SJCRH30 (cell line): ENCODE measurements around the gene TMTC1. TPM values are rescaled to one million over a fixed set of nuclear protein-coding genes. Genes with fewer than 3 reads are reported as not detected.

Experiments
- DNase-seq, 2 experiments: peaks; one replicate each; pipeline ENCODE4 v3.0.0-alpha.2; 2015 to 2020
- H3K27ac ChIP-seq: fragments of 250-450 bp; sonication (Bioruptor Pico); 2 replicates; pipeline ENCODE4 v1.5.1; 2020; ENCODE audit warnings: mild to moderate bottlenecking, moderate library complexity
- H3K27me3 ChIP-seq: fragments of 250-450 bp; sonication (Bioruptor Pico); 2 replicates; pipeline ENCODE4 v1.5.1; 2020; ENCODE audit warnings: mild to moderate bottlenecking, moderate library complexity
- H3K36me3 ChIP-seq: fragments of 250-450 bp; sonication (Bioruptor Pico); 2 replicates; pipeline ENCODE4 v1.5.1; 2020; ENCODE audit warnings: mild to moderate bottlenecking, moderate library complexity
- H3K4me1 ChIP-seq: fragments of 250-450 bp; sonication (Bioruptor Pico); 2 replicates; pipeline ENCODE4 v1.5.1; 2020; ENCODE audit warnings: mild to moderate bottlenecking, moderate library complexity
- H3K4me3 ChIP-seq: fragments of 250-450 bp; sonication (Bioruptor Pico); 2 replicates; pipeline ENCODE4 v1.5.1; 2020; ENCODE audit warnings: mild to moderate bottlenecking, moderate library complexity
- H3K9me3 ChIP-seq: fragments of 250-450 bp; sonication (Bioruptor Pico); replicated peaks from 2 replicates; pipeline ENCODE4 v1.5.1; 2020; ENCODE audit warnings: mild to moderate bottlenecking, moderate library complexity
- total RNA-seq: library from RNA; depleted of rRNA; stranded (reverse); fragments of >200 nt; shearing (Covaris generic); gene quantifications from 2 replicates; pipeline ENCODE4 v1.2.3, GENCODE V29; 2014

TMTC1 gene
- total RNA-seq, 1 experiment from 2014 or later, result 129 TPM

- DNase-seq, result no peak
- Histone ChIP-seq H3K27me3 (no peaks in the 10 kb centered on the region), H3K27ac (no peak overlapping the region), H3K4me3 (no peak overlapping the region), H3K36me3 (peaks cover 63% of the 10 kb centered on the region), H3K4me1 (peaks cover 4% of the 10 kb centered on the region; the same call in 1 of the 2 replicates), H3K9me3 (no peaks in the 10 kb centered on the region)
Measured at GRCh38 chr12:29517264-29517663, 266.5 kb downstream of the TMTC1 start.

DNA sequence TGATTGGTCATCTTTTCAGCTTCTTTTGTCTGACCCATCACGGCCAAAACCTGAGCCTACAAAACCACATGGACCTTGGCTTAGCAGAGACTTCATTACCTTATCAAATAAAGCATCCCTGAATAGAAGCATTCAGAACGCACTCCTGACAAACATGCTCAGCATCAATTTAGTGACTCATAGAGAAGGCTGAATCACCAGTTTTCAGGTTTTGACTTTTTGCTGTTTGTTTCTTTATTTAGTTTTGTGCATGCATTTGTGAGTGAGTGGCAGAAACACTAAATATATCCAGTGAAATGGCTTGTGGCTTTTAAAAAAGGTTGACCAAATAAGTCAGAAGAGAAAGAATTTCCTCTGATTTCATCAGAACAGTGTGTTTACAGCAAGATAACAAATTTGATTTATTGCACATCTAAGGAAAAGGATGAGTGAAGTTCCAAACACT is 267.3 kb downstream of the TMTC1 start:
- peaks cover 4% of the 10 kb centered on the region; the same call in 1 of the 2 replicates for H3K4me1 ChIP-seq
- H3K27ac ChIP-seq, result no peak overlapping the region
- H3K4me3 ChIP-seq, result no peak overlapping the region
- no peaks in the 10 kb centered on the region for H3K27me3 ChIP-seq
- DNase-seq, result no peak
- H3K36me3 ChIP-seq, result peaks cover 71% of the 10 kb centered on the region
- H3K9me3 ChIP-seq, result no peaks in the 10 kb centered on the region

DNA sequence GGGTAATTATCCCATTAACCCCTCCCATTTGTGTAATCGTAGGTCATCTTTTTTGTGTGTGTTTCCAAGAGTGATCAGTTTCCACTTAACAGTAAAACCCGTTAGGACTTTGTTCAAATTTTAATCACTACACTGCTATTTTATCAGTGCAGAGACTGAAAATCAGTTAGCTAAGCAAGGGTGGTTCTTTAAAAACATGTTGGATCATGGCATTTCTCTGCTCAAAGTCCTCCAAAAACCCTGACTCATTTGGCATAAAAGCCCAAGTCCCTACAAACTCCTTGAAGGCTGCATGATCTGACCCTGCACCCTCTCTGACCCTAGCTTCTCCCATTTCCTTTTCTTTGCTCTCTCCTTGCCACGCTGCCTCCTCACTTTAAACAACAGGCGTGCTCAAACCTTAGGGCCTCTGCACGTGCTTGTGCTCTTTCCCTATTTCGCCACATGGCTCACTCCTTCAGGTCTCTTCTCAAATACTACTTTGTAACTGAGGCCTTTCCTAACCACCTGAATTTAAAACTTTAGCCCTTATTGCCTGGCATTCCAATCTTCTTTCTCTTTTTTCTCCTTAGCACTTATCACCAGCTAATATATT is 273.1 kb downstream of the TMTC1 start:
- no peaks in the 10 kb centered on the region for H3K4me1 ChIP-seq
- DNase-seq, result no peak
- H3K27me3 ChIP-seq, result no peaks in the 10 kb centered on the region
- H3K9me3 ChIP-seq, result no peaks in the 10 kb centered on the region
- no peak overlapping the region for H3K27ac ChIP-seq
- peaks cover 64% of the 10 kb centered on the region for H3K36me3 ChIP-seq
- H3K4me3 ChIP-seq, result no peak overlapping the region

- no peak overlapping the region for H3K4me3 ChIP-seq
- no peaks in the 10 kb centered on the region for H3K4me1 ChIP-seq
- H3K27me3 ChIP-seq, result no peaks in the 10 kb centered on the region
- H3K9me3 ChIP-seq, result no peaks in the 10 kb centered on the region
- no peak for DNase-seq
- no peak overlapping the region for H3K27ac ChIP-seq
- H3K36me3 ChIP-seq, result peaks cover 71% of the 10 kb centered on the region
Measured at GRCh38 chr12:29509503-29509902, 274.2 kb downstream of the TMTC1 start.

DNA sequence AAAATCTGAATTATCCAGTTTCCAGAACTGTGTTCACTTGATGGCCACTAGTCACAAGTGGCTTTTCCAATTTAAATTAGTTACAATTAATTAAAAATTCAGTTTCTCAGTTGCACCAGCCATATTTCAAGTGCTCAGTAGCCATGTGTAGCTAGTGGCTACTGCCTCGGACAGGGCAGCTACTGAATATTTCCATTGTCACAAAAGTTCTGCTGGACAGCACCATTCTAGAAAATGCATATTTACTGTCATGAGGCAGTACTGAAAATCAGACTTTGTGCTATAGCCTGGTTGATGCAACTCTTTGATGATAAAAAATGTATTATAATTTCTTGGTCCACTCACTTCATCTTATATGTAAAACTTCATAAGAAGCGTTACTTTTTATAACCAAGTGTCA is 274.8 kb downstream of the TMTC1 start:
- DNase-seq, result no peak
- H3K9me3 ChIP-seq, result no peaks in the 10 kb centered on the region
- H3K4me3 ChIP-seq, result no peak overlapping the region
- no peaks in the 10 kb centered on the region for H3K4me1 ChIP-seq
- H3K36me3 ChIP-seq, result peaks cover 71% of the 10 kb centered on the region
- H3K27me3 ChIP-seq, result no peaks in the 10 kb centered on the region
- no peak overlapping the region for H3K27ac ChIP-seq

DNA sequence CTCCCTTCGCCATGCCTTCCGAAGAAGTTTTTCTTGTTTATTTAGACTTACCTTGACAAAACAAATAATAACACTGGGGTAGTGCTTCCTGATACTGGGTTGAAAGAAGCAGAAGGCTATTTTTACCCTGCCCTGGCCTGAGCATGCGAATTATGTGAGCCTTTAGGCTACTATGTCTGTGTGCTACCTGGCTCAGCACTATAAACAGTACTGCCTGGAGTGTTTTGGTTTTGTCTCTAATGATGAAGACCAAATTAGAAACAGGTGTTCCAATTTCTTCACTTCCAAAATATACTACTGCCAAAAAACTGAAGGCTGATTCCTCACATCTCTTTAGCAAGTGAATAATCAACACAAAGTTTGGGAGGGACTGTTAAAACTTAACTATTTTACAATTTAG is 278.6 kb downstream of the TMTC1 start:
- Histone ChIP-seq H3K4me1 (no peaks in the 10 kb centered on the region), H3K27ac (no peak overlapping the region), H3K36me3 (peaks cover 67% of the 10 kb centered on the region), H3K4me3 (no peak overlapping the region), H3K9me3 (no peaks in the 10 kb centered on the region), H3K27me3 (no peaks in the 10 kb centered on the region)
- no peak for DNase-seq

- H3K27ac ChIP-seq, result no peak overlapping the region
- H3K9me3 ChIP-seq, result no peaks in the 10 kb centered on the region
- H3K36me3 ChIP-seq, result peaks cover 58% of the 10 kb centered on the region
- DNase-seq, result no peak
- no peaks in the 10 kb centered on the region for H3K27me3 ChIP-seq
- H3K4me1 ChIP-seq, result no peaks in the 10 kb centered on the region
- no peak overlapping the region for H3K4me3 ChIP-seq
Measured at GRCh38 chr12:29503283-29503682, 280.5 kb downstream of the TMTC1 start.

- no peaks in the 10 kb centered on the region for H3K27me3 ChIP-seq
- H3K36me3 ChIP-seq, result peaks cover 32% of the 10 kb centered on the region
- no peak overlapping the region for H3K27ac ChIP-seq
- H3K9me3 ChIP-seq, result no peaks in the 10 kb centered on the region
- no peak overlapping the region for H3K4me3 ChIP-seq
- no peaks in the 10 kb centered on the region for H3K4me1 ChIP-seq
- no peak for DNase-seq
Measured at GRCh38 chr12:29499235-29499634, 284.5 kb downstream of the TMTC1 start.

DNA sequence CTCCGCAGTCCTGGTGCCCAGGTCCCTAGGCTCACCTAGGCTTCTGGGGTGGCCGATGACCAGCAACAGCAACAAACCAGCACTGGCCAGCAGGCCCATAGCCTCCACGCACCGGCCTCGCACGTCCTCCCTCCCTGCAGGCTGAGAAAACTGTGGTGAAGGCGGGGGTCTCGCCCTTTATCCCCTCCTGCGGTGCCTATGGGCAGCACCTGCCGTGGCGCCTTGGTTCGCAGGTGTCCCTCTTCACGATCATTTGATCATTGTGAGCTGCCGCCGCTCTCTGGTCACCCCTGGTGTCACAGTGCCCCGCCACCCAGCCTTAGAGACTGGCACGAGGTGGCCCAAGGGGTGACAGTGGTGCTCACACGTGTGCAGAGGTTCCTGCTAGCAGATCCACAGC is 286.2 kb downstream of the TMTC1 start, which contains the start of gene OVCH1:
TSS of gene OVCH1 (minus strand) at position 99 of the 400 bp plus-strand sequence. CDS start at position 99, 0 bp downstream.
- H3K4me1 ChIP-seq, result no peaks in the 10 kb centered on the region
- no peak within 1 kb of the TSS for H3K4me3 ChIP-seq
- H3K36me3 ChIP-seq, result peaks cover 18% of the 10 kb centered on the region; the same call in 1 of the 2 replicates
- no peaks in the 10 kb centered on the region for H3K27me3 ChIP-seq
- H3K9me3 ChIP-seq, result no peaks in the 10 kb centered on the region
- no peak for DNase-seq
- no peak within 1 kb of the TSS for H3K27ac ChIP-seq

DNA sequence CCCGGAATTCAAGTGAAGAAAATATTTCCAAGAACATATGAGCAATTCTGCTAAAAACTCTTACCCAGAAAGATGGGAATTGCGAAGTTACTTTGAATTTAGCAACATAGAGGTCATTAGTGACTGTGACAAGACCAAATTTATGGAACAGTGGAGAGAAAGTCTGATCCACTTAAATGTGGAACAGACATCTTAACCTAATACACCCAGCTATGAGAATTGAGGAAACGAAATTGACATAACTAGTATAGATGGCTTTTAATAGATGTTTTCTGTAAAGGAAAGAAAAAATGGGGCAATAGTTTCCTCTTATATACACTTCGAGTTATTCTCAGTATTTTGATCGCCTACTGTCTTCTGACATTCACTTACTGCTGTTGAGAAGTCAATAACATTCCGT is 290.9 kb downstream of the TMTC1 start:
- Histone ChIP-seq H3K9me3 (no peaks in the 10 kb centered on the region), H3K36me3 (peaks cover 25% of the 10 kb centered on the region), H3K4me1 (no peaks in the 10 kb centered on the region), H3K27me3 (no peaks in the 10 kb centered on the region), H3K4me3 (no peak overlapping the region), H3K27ac (no peak overlapping the region)
- DNase-seq, result no peak

DNA sequence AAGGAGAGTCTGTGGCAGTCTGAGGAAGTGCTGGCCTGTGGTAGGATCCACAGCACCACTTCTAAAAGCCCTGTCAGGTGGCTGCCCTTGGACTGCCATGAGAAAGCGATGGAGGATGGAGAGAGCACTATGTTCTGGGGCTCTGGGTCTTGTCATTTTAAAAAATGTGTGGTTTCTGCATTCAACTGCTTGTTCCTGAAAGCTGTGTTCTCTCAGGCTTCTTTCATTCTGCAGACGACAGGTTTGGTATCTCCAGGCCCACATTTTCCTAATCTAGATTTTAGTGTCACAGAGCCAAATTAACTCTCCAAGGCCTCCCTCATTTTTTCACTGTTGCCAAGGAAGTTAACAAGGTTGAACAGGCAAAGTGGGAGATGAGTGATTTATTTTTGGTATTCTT is 296.8 kb downstream of the TMTC1 start:
- Histone ChIP-seq H3K27me3 (no peaks in the 10 kb centered on the region), H3K4me3 (no peak overlapping the region), H3K9me3 (no peaks in the 10 kb centered on the region), H3K27ac (no peak overlapping the region), H3K36me3 (peaks cover 30% of the 10 kb centered on the region), H3K4me1 (no peaks in the 10 kb centered on the region)
- no peak for DNase-seq

DNA sequence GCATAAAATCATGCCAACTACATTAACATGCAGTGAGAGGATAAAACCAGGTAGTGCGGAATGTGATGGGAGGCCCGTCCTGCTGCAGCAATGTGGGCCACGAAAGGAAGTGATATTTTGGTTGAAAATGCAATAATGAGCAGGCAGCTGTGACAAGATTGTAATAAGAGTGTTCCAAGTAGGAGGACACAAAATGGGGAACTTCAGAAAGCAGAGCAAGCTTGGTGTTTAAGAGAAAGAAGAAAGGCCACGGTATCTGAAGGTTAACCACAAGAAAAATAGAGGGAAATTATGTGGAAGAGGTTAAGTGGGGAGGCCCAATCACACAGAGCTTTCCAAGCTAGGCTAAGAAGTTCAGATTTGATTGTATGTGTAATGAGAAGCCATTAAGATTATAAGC is 320.5 kb downstream of the TMTC1 start:
- H3K4me3 ChIP-seq, result no peak overlapping the region
- DNase-seq, result no peak
- H3K36me3 ChIP-seq, result peaks cover 18% of the 10 kb centered on the region
- no peaks in the 10 kb centered on the region for H3K27me3 ChIP-seq
- no peaks in the 10 kb centered on the region for H3K4me1 ChIP-seq
- no peaks in the 10 kb centered on the region for H3K9me3 ChIP-seq
- no peak overlapping the region for H3K27ac ChIP-seq

GRCh38 chr12:29460082-29460481 is 323.7 kb downstream of the TMTC1 start:
- DNase-seq, result no peak

DNA sequence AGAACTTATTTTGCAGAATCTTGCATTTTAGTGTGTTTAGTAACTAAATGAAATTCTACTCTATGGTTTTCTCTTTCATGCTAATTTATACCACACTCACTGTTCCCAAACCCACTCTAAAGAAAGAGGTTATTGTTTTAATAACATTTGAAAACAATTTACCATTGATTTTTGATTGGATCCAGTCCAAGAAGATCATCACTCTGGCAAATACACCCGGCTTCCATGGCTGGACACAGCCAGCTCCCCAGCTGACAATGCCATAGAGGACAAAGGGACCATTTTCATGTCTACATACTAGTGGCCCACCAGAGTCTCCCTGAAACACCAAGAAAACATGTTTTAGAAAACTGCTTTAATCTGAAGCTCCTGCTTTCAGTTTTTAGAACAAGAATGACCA is 328.7 kb downstream of the TMTC1 start:
- Histone ChIP-seq H3K27ac (no peak overlapping the region), H3K4me3 (no peak overlapping the region), H3K9me3 (no peaks in the 10 kb centered on the region)

More at GRCh38 chr12:29460082-29460481, 323.7 kb downstream of the TMTC1 start:
- Histone ChIP-seq H3K9me3 (no peaks in the 10 kb centered on the region), H3K36me3 (peaks cover 17% of the 10 kb centered on the region), H3K27me3 (no peaks in the 10 kb centered on the region), H3K4me3 (no peak overlapping the region), H3K27ac (no peak overlapping the region), H3K4me1 (0 out of 2 replicates have a peak, but pooled peaks cover 4% of the 10 kb centered on the region)

DNA sequence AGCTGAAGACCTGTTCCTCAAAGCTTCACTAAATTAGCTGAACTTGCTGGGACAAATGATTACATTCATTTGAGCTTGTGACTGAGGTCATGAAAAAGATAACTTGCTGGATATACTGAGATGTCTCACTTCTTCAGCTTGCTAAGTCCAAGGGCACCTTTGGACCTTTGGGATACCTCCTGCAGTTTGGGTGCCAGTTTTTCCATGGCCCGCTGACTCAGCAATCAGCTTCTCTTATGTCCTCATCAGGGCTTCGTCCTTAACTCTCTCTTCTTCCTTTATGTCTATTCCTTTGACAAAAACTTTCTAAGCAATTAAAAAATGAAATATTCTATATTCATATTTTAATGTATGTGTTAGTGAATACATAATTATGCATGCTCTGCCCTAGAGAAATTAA is 331.9 kb downstream of the TMTC1 start:
- Histone ChIP-seq H3K4me1 (peaks cover 8% of the 10 kb centered on the region; the same call in 1 of the 2 replicates), H3K4me3 (no peak overlapping the region), H3K27ac (no peak overlapping the region), H3K27me3 (no peaks in the 10 kb centered on the region), H3K36me3 (no peaks in the 10 kb centered on the region), H3K9me3 (no peaks in the 10 kb centered on the region)
- DNase-seq, result no peak

More for the DNA sequence above, 328.7 kb downstream of the TMTC1 start:
- Histone ChIP-seq H3K36me3 (no peaks in the 10 kb centered on the region), H3K27me3 (no peaks in the 10 kb centered on the region), H3K4me1 (peaks cover 8% of the 10 kb centered on the region; the same call in 1 of the 2 replicates)
- peak; percentile 22 to 72 for DNase-seq
